ENCODE measurements around the gene LRRC8E.

The LRRC8E gene

GRCh38 chr19:7865262-7865911 lies 22.9 kb upstream of the LRRC8E start:
- WGBS, result 70% methylated on average over 10 of the region's 10 CpGs
- no peak overlapping the region for H4K91ac ChIP-seq (ENCODE audit: low read length)

GRCh38 chr19:7866399-7867091 lies 21.8 kb upstream of the LRRC8E start:
- WGBS, result 79% methylated on average over 12 of the region's 12 CpGs
- Histone ChIP-seq H3K4me3 (ENCODE audit: insufficient read depth in 1 of 2, low read depth in 1 of 2, low read length in 2 of 2) (no peak overlapping the region), H3K79me1 (replicated peaks; ENCODE audit: low read length, poor library complexity, severe bottlenecking) (no peaks in the 10 kb centered on the region), H3K4me2 (ENCODE audit: low read length, poor library complexity, severe bottlenecking) (no peak overlapping the region), H4K8ac (ENCODE audit: low read length) (no peak overlapping the region), H2BK120ac (ENCODE audit: low read depth, low read length) (no peak overlapping the region), H3K4me1 (ENCODE audit: control insufficient read depth, insufficient read depth, low read depth, low read length) (peaks cover 47% of the 10 kb centered on the region), H3K18ac (ENCODE audit: low read depth in 1 of 2, low read length in 2 of 2) (no peak overlapping the region), H3K23ac (ENCODE audit: low read length in 2 of 2) (no peak overlapping the region), H3K14ac (ENCODE audit: low read length in 2 of 2) (no peak overlapping the region), H3K27me3 (ENCODE audit: control insufficient read depth in 1 of 2, insufficient read depth in 1 of 2, low read length in 2 of 2) (peaks cover 13 to 31% of the 10 kb centered on the region in 2 experiments), H3K9me3 (ENCODE audit: control insufficient read depth, low read length) (no peaks in the 10 kb centered on the region), H3K9ac (ENCODE audit: low read length) (no peak overlapping the region), H3K4ac (ENCODE audit: low read depth in 1 of 2, low read length in 2 of 2) (no peak overlapping the region), H4K91ac (ENCODE audit: low read length) (no peak overlapping the region), H2AK5ac (ENCODE audit: low read length, severe bottlenecking) (no peak overlapping the region), H2BK15ac (ENCODE audit: low read depth, poor library complexity, severe bottlenecking) (no peak overlapping the region), H3K27ac (ENCODE audit: low read length, poor library complexity, severe bottlenecking) (no peak overlapping the region), H2AFZ (ENCODE audit: low read depth, low read length) (no peak overlapping the region), H2BK12ac (ENCODE audit: low read length in 2 of 2) (no peak overlapping the region), H3K36me3 (ENCODE audit: control insufficient read depth in 1 of 2, insufficient read depth in 2 of 2, low read depth in 1 of 2, low read length in 2 of 2) (peaks cover 0 to 17% of the 10 kb centered on the region in 2 experiments), H2BK5ac (ENCODE audit: low read depth, low read length, poor library complexity, severe bottlenecking) (no peak overlapping the region)
- DNase-seq, result no peak

More at GRCh38 chr19:7865262-7865911, 22.9 kb upstream of the LRRC8E start:
- Histone ChIP-seq H3K9ac (ENCODE audit: low read length) (no peak overlapping the region), H3K14ac (ENCODE audit: low read length in 2 of 2) (no peak overlapping the region), H3K27ac (ENCODE audit: low read length, poor library complexity, severe bottlenecking) (no peak overlapping the region), H2BK15ac (ENCODE audit: low read depth, poor library complexity, severe bottlenecking) (no peak overlapping the region), H2AFZ (ENCODE audit: low read depth, low read length) (no peak overlapping the region), H3K4me2 (ENCODE audit: low read length, poor library complexity, severe bottlenecking) (no peak overlapping the region), H2BK120ac (ENCODE audit: low read depth, low read length) (no peak overlapping the region), H3K36me3 (ENCODE audit: control insufficient read depth in 1 of 2, insufficient read depth in 2 of 2, low read depth in 1 of 2, low read length in 2 of 2) (peaks cover 0 to 21% of the 10 kb centered on the region in 2 experiments), H3K79me1 (replicated peaks; ENCODE audit: low read length, poor library complexity, severe bottlenecking) (no peaks in the 10 kb centered on the region), H3K4me3 (ENCODE audit: insufficient read depth in 1 of 2, low read depth in 1 of 2, low read length in 2 of 2) (no peak overlapping the region), H3K4me1 (ENCODE audit: control insufficient read depth, insufficient read depth, low read depth, low read length) (peaks cover 36% of the 10 kb centered on the region), H3K4ac (ENCODE audit: low read depth in 1 of 2, low read length in 2 of 2) (no peak overlapping the region), H3K27me3 (ENCODE audit: control insufficient read depth in 1 of 2, insufficient read depth in 1 of 2, low read length in 2 of 2) (peaks cover 17 to 31% of the 10 kb centered on the region in 2 experiments), H3K18ac (ENCODE audit: low read depth in 1 of 2, low read length in 2 of 2) (no peak overlapping the region), H4K8ac (ENCODE audit: low read length) (no peak overlapping the region), H2BK5ac (ENCODE audit: low read depth, low read length, poor library complexity, severe bottlenecking) (no peak overlapping the region), H3K9me3 (ENCODE audit: control insufficient read depth, low read length) (no peaks in the 10 kb centered on the region), H2BK12ac (ENCODE audit: low read length in 2 of 2) (no peak overlapping the region), H3K23ac (ENCODE audit: low read length in 2 of 2) (no peak overlapping the region), H2AK5ac (ENCODE audit: low read length, severe bottlenecking) (no peak overlapping the region)
- DNase-seq, result no peak

DNA sequence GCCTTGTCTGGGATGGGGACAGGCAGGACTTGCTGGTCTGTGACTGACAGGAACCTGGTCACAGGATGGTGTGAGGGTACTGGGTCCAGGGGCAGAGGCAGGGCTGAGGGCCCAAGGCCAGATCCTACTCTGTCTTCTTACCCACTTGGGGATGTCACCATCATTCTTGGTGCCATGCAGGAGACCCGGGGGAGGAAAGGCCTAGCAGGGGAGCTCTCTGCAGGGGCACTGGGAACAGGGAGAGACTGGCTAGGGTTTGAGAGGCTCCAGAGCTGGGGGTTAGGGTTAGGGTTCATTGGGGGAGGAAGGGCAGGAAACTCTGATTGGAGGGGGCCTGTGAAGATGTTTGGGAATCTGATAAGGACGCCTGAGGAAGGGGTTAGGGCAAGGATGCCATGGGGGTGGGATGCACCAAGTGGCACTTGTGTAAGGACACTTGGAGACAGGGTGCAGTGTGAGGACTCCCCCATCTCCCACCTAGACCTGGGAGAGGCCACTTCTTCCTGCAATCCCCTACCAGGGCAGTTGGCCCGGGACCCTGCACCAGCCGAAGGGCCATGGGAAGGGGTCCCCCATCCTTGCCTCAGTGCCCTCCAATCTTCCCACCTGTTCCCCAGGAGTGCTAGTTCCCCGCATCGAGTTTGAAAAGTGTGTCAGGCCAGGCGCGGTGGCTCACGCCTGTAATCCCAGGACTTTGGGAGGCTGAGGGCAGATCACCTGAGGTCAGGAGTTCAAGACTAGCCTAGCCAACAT lies 21.0 kb upstream of the LRRC8E start:
- Histone ChIP-seq H3K27ac (ENCODE audit: low read length, poor library complexity, severe bottlenecking) (no peak overlapping the region), H3K36me3 (ENCODE audit: control insufficient read depth in 1 of 2, insufficient read depth in 2 of 2, low read depth in 1 of 2, low read length in 2 of 2) (peaks cover 0 to 13% of the 10 kb centered on the region in 2 experiments), H2BK5ac (ENCODE audit: low read depth, low read length, poor library complexity, severe bottlenecking) (no peak overlapping the region), H4K91ac (ENCODE audit: low read length) (no peak overlapping the region), H3K4me1 (ENCODE audit: control insufficient read depth, insufficient read depth, low read depth, low read length) (peaks cover 47% of the 10 kb centered on the region), H3K4me2 (ENCODE audit: low read length, poor library complexity, severe bottlenecking) (no peak overlapping the region), H3K23ac (ENCODE audit: low read length in 2 of 2) (no peak overlapping the region), H2AK5ac (ENCODE audit: low read length, severe bottlenecking) (no peak overlapping the region), H2BK120ac (ENCODE audit: low read depth, low read length) (no peak overlapping the region), H3K14ac (ENCODE audit: low read length in 2 of 2) (no peak overlapping the region), H3K27me3 (ENCODE audit: control insufficient read depth in 1 of 2, insufficient read depth in 1 of 2, low read length in 2 of 2) (peaks cover 10 to 38% of the 10 kb centered on the region in 2 experiments), H3K18ac (ENCODE audit: low read depth in 1 of 2, low read length in 2 of 2) (no peak overlapping the region), H3K4ac (ENCODE audit: low read depth in 1 of 2, low read length in 2 of 2) (no peak overlapping the region), H3K9me3 (ENCODE audit: control insufficient read depth, low read length) (no peaks in the 10 kb centered on the region), H2BK12ac (ENCODE audit: low read length in 2 of 2) (no peak overlapping the region), H2BK15ac (ENCODE audit: low read depth, poor library complexity, severe bottlenecking) (no peak overlapping the region), H3K4me3 (ENCODE audit: insufficient read depth in 1 of 2, low read depth in 1 of 2, low read length in 2 of 2) (no peak overlapping the region), H3K9ac (ENCODE audit: low read length) (no peak overlapping the region), H3K79me1 (replicated peaks; ENCODE audit: low read length, poor library complexity, severe bottlenecking) (no peaks in the 10 kb centered on the region), H2AFZ (ENCODE audit: low read depth, low read length) (no peak overlapping the region), H4K8ac (ENCODE audit: low read length) (no peak overlapping the region)
- no peak for DNase-seq
- WGBS, result 86% methylated on average over 9 of the region's 9 CpGs

GRCh38 chr19:7868326-7868670 lies 20.0 kb upstream of the LRRC8E start:
- peak; percentile 31 for DNase-seq
- no peak overlapping the region for H2BK15ac ChIP-seq (ENCODE audit: low read depth, poor library complexity, severe bottlenecking)
- H3K4me1 ChIP-seq (ENCODE audit: control insufficient read depth, insufficient read depth, low read depth, low read length), result peaks cover 41% of the 10 kb centered on the region
- H3K4ac ChIP-seq (ENCODE audit: low read depth in 1 of 2, low read length in 2 of 2), result no peak overlapping the region
- H2BK5ac ChIP-seq (ENCODE audit: low read depth, low read length, poor library complexity, severe bottlenecking), result no peak overlapping the region
- no peak overlapping the region for H3K4me3 ChIP-seq (ENCODE audit: insufficient read depth in 1 of 2, low read depth in 1 of 2, low read length in 2 of 2)
- 9% methylated on average over 21 of the region's 21 CpGs for WGBS
- H3K79me1 ChIP-seq (replicated peaks; ENCODE audit: low read length, poor library complexity, severe bottlenecking), result no peaks in the 10 kb centered on the region
- peaks cover 0 to 10% of the 10 kb centered on the region in 2 experiments for H3K36me3 ChIP-seq (ENCODE audit: control insufficient read depth in 1 of 2, insufficient read depth in 2 of 2, low read depth in 1 of 2, low read length in 2 of 2)
- no peaks in the 10 kb centered on the region for H3K9me3 ChIP-seq (ENCODE audit: control insufficient read depth, low read length)
- H3K9ac ChIP-seq (ENCODE audit: low read length), result no peak overlapping the region
- H4K8ac ChIP-seq (ENCODE audit: low read length), result no peak overlapping the region
- no peak overlapping the region for H4K91ac ChIP-seq (ENCODE audit: low read length)
- H3K23ac ChIP-seq (ENCODE audit: low read length in 2 of 2), result peak overlapping the region in 1 of 2 experiments; percentile 49
- peak overlapping the region in 1 of 2 experiments; percentile 39 for H3K14ac ChIP-seq (ENCODE audit: low read length in 2 of 2)
- no peak overlapping the region for H3K27ac ChIP-seq (ENCODE audit: low read length, poor library complexity, severe bottlenecking)
- H2BK12ac ChIP-seq (ENCODE audit: low read length in 2 of 2), result no peak overlapping the region
- H3K27me3 ChIP-seq (ENCODE audit: control insufficient read depth in 1 of 2, insufficient read depth in 1 of 2, low read length in 2 of 2), result peaks cover 18 to 49% of the 10 kb centered on the region in 2 experiments
- no peak overlapping the region for H2BK120ac ChIP-seq (ENCODE audit: low read depth, low read length)
- no peak overlapping the region for H2AK5ac ChIP-seq (ENCODE audit: low read length, severe bottlenecking)
- H3K18ac ChIP-seq (ENCODE audit: low read depth in 1 of 2, low read length in 2 of 2), result peak overlapping the region in 1 of 2 experiments; percentile 50
- H2AFZ ChIP-seq (ENCODE audit: low read depth, low read length), result no peak overlapping the region
- H3K4me2 ChIP-seq (ENCODE audit: low read length, poor library complexity, severe bottlenecking), result peak overlapping the region; percentile 31

All from mesenchymal stem cell (in vitro differentiated cells and primary cell).